HG03280 (cell line): ENCODE results near the gene FBXO2.
"Not testable (repeated sequence)": the region's sequence is repeated elsewhere in the genome, so short reads cannot be mapped to it uniquely, and the experiment has no call there.

Experiments used
- ATAC-seq: cut with Tn5 transposase; IDR thresholded peaks from one replicate; pipeline ENCODE4 v1.9.1; 2021; ENCODE audit warnings: mild to moderate bottlenecking, moderate library complexity; ENCODE audit not compliant: unreplicated experiment

FBXO2 gene

GRCh38 chr1:11653101-11653860, 948 bp downstream of the FBXO2 start:
- ATAC-seq: no peak

- no peak for ATAC-seq
Measured at GRCh38 chr1:11652203-11652780, 1.9 kb downstream of the FBXO2 start.

- no peak for ATAC-seq
Measured at GRCh38 chr1:11651017-11651416, 3.2 kb downstream of the FBXO2 start.

GRCh38 chr1:11650331-11650991, 3.8 kb downstream of the FBXO2 start:
- ATAC-seq: no peak

- no peak for ATAC-seq
Measured at GRCh38 chr1:11649624-11650330, 4.5 kb downstream of the FBXO2 start.

- no peak for ATAC-seq
Measured at GRCh38 chr1:11649237-11649623, 5.0 kb downstream of the FBXO2 start.

GRCh38 chr1:11648732-11649158, 5.5 kb downstream of the FBXO2 start:
- ATAC-seq: no peak

GRCh38 chr1:11648039-11648438, 6.2 kb downstream of the FBXO2 start:
- ATAC-seq: no peak

- ATAC-seq: no peak
Measured at GRCh38 chr1:11647333-11647732, 6.9 kb downstream of the FBXO2 start.

GRCh38 chr1:11646317-11646716, 7.9 kb downstream of the FBXO2 start:
- ATAC-seq: no peak

- no peak for ATAC-seq
Measured at GRCh38 chr1:11645670-11646265, 8.5 kb downstream of the FBXO2 start.

- no peak for ATAC-seq
Measured at GRCh38 chr1:11645270-11645669, 9.0 kb downstream of the FBXO2 start.

GRCh38 chr1:11643782-11644181, 10.4 kb downstream of the FBXO2 start:
- no peak for ATAC-seq

GRCh38 chr1:11642418-11643017, 11.7 kb downstream of the FBXO2 start:
- ATAC-seq: not testable (repeated sequence)

- ATAC-seq: no peak
Measured at GRCh38 chr1:11641776-11642305, 12.4 kb downstream of the FBXO2 start.

- ATAC-seq: no peak
Measured at GRCh38 chr1:11640944-11641343, 13.3 kb downstream of the FBXO2 start.

GRCh38 chr1:11640101-11640500, 14.1 kb downstream of the FBXO2 start:
- no peak for ATAC-seq

- no peak for ATAC-seq
Measured at GRCh38 chr1:11639372-11639771, 14.9 kb downstream of the FBXO2 start.

- no peak for ATAC-seq
Measured at GRCh38 chr1:11638121-11638520, 16.1 kb downstream of the FBXO2 start.

- no peak for ATAC-seq
Measured at GRCh38 chr1:11634365-11635192, 19.6 kb downstream of the FBXO2 start.
